ENCODE measurements around the gene WDFY2.

The WDFY2 gene

GRCh38 chr13:51547425-51548176 lies 36.7 kb upstream of the WDFY2 start:
- TF ChIP-seq CTCF (IDR thresholded peaks at IDR 0.05; ENCODE audit: low read depth, low read length), result no peak
- H3K4me3 ChIP-seq (ENCODE audit: low read depth, low read length), result no peak overlapping the region

- no peak for TF ChIP-seq CTCF (IDR thresholded peaks at IDR 0.05; ENCODE audit: low read depth, low read length)
- no peak overlapping the region for H3K4me3 ChIP-seq (ENCODE audit: low read depth, low read length)
Observed at GRCh38 chr13:51549050-51549449, 35.2 kb upstream of the WDFY2 start.

GRCh38 chr13:51549593-51549992 lies 34.7 kb upstream of the WDFY2 start:
- H3K4me3 ChIP-seq (ENCODE audit: low read depth, low read length), result no peak overlapping the region
- no peak for TF ChIP-seq CTCF (IDR thresholded peaks at IDR 0.05; ENCODE audit: low read depth, low read length)

- no peak for TF ChIP-seq CTCF (IDR thresholded peaks at IDR 0.05; ENCODE audit: low read depth, low read length)
Observed at GRCh38 chr13:51550151-51550550, 34.1 kb upstream of the WDFY2 start.

DNA sequence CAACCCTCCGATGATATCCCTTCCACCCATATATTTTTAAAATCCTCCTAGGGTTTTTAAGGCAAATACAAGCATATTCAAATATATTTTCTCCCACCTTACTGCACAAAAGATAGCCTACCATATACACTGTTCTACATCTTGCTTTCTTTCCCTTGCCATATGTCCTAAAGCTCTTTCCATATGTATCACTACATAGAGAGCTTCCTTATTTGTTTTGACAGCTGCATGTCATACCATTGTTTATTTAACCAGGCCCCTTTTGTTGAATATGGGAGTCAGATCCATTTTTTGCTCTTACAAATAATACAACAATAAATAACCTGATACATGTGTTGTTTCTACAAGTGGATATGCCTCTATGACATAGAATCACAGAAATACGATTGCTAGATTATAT lies 32.8 kb upstream of the WDFY2 start:
- H3K4me3 ChIP-seq (ENCODE audit: low read depth, low read length), result no peak overlapping the region
- TF ChIP-seq CTCF (IDR thresholded peaks at IDR 0.05; ENCODE audit: low read depth, low read length), result no peak

More at GRCh38 chr13:51550151-51550550, 34.1 kb upstream of the WDFY2 start:
- H3K4me3 ChIP-seq (ENCODE audit: low read depth, low read length), result no peak overlapping the region

DNA sequence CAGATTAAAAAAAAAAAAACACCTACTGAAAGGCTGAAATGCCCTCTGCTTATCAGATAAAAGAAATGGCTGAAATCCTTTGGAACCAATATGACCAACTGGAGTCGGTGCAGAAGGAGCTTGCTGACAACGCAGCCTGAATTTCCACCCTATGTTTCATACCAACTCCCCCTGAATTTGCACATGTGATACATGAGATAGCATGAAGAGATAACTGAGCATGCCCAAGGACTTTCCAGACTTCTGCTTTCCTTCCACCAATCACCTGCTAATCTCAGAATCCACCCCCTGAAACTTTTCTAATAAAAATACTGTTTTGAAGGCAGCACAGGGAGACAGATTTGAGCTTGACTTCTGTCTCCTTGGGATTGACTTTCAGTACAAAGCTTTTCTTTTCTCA lies 32.2 kb upstream of the WDFY2 start:
- TF ChIP-seq CTCF (IDR thresholded peaks at IDR 0.05; ENCODE audit: low read depth, low read length), result no peak
- H3K4me3 ChIP-seq (ENCODE audit: low read depth, low read length), result no peak overlapping the region

DNA sequence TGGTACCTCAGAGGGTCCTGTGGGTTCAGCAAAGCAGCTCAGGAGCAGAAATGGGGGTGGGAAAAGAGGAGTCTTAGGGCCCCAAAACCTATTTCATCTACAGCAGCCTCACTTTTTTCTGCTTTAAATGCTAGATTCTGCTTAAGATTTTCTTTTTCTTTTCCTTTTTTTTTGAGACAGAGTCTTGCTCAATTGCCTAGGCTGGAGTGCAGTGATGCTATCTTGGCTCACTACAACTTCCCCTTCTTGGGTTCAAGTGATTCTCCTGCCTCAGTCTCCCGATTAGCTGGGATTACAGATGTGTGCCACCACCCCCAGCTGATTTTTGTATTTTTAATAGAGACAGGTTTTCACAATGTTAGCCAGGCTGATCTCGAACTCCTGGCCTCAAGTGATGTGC lies 30.7 kb upstream of the WDFY2 start:
- TF ChIP-seq CTCF (IDR thresholded peaks at IDR 0.05; ENCODE audit: low read depth, low read length), result no peak
- H3K4me3 ChIP-seq (ENCODE audit: low read depth, low read length), result no peak overlapping the region
